HG03066 (cell line): Measurements from ENCODE around the gene MAGI3.
"Not testable (repeated sequence)": the region's sequence is repeated elsewhere in the genome, so short reads cannot be mapped to it uniquely, and the experiment has no call there.

Experiments
- ATAC-seq: cut with Tn5 transposase; IDR thresholded peaks from one replicate; pipeline ENCODE4 v1.9.1; 2021; ENCODE audit warnings: low read depth; ENCODE audit not compliant: unreplicated experiment

The MAGI3 gene

DNA sequence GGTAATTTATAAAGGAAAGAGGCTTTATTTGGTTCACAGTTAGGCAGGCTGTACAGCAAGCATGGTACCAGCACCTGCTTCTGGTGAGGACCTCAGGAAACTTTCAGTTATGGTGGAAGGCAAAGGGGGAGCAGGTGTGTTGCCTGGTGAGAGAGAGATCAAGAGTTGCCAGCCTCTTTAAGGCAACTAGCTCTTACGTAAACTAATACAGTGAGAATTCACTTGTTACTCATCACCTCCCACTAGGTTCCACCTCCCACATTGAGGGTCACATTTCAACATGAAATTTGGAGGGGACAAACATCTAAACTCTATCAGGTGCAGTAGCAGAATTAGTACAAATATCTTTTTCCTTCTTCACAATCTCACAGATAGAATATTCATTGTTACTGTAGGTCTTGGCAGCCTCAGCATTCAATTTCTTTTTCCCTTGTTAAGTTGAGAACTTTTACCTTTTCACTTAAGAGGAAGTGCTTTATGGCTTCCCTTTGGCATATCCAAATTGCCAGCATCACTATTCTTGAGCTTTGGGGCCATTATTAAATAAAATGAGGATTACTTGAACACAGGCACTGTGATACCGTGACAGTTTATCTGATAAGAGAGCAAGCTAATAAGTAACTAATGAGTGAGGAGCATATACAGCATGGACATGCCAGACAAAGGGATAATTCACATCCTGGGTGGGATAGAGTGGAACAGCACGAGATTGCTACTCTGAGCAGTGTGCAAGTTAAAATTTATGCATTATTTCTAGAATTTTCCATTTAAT is 48.4 kb downstream of the MAGI3 start:
- no peak for ATAC-seq

DNA sequence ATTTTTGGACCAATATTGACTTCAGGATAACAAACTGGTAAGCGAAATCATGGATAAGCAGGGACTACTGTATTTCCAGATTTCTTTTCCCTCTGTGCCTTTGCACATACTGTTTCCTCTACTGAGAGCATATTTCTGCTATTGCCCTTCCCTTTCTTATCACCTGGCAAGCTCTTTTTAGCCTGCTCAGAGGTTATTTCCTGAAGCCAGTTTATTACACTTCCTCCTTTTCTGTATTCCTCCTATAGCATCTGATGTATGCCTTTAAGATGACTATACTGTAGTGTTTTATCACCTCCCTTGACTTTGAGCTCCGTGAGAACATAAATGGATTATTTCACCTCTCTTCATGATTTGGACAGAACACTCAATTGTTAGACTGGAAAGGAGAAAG is 49.0 kb downstream of the MAGI3 start:
- no peak for ATAC-seq

DNA sequence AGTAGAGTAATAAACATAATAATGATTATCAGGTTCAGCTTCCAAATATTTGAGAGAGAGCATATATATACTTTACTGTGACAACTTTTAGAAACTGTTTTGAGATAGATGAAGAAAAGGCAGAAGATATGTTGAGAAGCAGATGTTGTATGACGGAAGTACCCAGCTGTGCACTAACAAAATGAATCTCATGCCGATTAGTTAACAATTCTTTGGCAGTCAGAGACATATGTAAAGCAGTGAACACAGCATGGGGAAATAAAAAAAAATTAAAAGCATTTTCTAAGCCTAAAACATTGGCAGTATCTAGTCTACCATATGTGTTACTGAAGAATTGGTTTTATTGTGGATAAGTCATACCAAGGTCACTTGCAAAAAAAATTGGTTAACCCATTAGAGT is 51.8 kb downstream of the MAGI3 start:
- no peak for ATAC-seq

GRCh38 chr1:113444857-113445256 is 54.5 kb downstream of the MAGI3 start:
- ATAC-seq: no peak

DNA sequence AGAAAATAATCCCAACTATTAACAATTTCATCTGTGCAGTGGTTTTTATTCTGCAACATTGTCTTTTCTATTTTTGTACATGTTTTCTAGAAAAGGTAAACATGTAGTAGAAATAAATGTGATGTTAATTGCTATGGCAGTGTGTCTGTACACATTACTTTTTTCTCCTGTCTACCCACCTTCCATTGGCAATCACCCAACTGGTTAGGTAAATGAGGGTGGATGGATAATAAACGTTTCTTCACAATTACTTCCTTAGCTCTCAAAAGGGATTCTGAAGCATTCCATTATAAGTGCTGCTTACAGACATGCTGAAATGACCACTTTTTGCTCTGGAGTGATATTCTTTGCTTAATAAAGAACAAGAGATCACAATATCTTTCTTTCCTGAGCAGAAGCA is 61.4 kb downstream of the MAGI3 start:
- ATAC-seq: no peak

- no peak for ATAC-seq
Observed at GRCh38 chr1:113452921-113453770, 62.8 kb downstream of the MAGI3 start.

DNA sequence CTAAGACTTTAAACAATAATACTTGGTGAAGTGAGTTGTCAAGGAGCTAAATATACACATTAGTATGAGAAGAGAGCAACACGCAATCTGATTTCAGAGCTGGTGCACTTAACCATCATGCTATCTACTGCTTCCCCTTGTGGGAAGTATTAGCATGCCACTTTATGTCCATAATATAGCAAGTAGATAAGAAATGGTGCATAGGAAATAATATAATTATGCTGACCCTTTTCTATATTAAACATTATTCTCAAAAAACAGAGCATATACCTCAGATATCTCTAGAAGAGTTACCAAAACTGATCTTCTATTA is 63.4 kb downstream of the MAGI3 start:
- no peak for ATAC-seq

GRCh38 chr1:113455374-113455773 is 65.1 kb downstream of the MAGI3 start:
- no peak for ATAC-seq

DNA sequence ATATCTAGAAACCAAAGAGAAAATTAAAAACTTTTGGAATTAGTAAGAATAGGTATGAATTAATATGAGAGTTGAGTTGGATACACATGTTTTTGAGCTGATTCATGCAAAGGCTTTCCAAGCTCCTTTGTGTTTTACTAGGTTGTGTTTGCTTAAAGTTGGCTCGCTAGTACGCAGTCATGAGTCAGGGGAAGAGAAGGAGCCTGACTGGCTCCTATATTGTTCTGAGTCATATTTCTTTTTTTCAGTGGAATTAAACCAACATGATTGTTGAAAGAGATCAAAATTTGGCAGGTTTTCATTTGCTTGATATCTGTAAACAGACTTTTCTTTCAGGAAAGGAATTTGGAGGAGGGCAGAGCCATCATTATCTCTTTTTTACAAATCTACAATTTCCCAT is 66.7 kb downstream of the MAGI3 start:
- no peak for ATAC-seq

DNA sequence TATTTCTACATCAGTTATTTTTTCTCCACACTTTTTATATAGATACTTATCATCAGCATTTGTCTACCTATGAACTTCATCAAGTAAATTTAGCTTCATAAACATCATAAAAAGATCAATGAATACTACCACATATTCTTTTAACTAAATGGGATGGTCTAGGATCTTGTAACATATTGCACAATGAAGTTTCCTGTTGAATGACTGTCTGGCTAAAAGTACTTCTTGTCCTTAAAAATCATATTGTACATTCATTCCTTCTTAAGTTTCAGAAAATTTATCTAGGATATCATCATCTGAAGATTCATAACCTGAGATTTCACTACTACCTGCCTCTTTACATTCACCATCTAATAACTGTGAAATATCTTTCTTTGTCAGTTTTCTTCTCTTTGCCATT is 69.0 kb downstream of the MAGI3 start:
- ATAC-seq: no peak

- ATAC-seq: no peak
Observed at GRCh38 chr1:113467991-113468390, 77.7 kb downstream of the MAGI3 start.

GRCh38 chr1:113478427-113479195 is 88.3 kb downstream of the MAGI3 start:
- ATAC-seq: not testable (repeated sequence)

GRCh38 chr1:113479713-113480676 is 89.7 kb downstream of the MAGI3 start:
- no peak for ATAC-seq

DNA sequence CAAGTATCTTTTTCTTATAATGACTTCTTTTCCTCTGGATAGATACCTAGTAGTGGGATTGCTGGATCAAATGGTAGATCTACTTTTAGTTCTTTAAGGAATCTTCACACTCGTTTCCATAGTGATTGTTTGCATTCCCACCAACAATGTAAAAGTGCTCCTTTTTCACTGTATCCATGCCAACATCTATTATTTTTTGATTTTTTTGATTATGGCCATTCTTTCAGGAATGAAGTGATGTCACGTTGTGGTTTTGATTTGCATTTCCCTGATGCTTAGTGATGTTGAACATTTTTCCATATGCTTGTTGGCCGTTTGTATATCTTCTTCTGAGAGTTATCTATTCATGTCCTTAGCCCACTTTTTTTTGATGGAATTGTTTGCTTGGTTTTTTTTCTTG is 94.8 kb downstream of the MAGI3 start:
- not testable (repeated sequence) for ATAC-seq

- ATAC-seq: no peak
Observed at GRCh38 chr1:113488576-113489177, 98.4 kb downstream of the MAGI3 start.

GRCh38 chr1:113490384-113490783 is 100.1 kb downstream of the MAGI3 start:
- ATAC-seq: no peak

DNA sequence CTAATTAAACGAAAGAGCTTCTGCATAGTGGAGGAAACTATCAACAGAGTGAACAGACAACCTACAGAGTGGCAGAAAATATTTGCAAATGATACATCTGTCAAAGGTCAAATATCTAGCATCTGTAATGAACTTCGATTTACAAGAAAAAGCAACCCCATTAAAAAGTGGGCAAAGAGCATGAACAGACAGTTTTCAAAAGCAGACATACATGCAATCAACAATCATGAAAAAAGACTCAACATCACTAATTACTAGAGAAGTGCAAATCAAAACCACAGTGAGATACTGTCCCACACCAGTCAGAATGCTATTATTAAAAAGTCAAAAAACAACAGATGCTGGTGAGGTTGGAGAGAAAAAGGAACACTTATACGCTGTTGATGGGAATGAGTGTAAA is 103.2 kb downstream of the MAGI3 start:
- ATAC-seq: no peak

DNA sequence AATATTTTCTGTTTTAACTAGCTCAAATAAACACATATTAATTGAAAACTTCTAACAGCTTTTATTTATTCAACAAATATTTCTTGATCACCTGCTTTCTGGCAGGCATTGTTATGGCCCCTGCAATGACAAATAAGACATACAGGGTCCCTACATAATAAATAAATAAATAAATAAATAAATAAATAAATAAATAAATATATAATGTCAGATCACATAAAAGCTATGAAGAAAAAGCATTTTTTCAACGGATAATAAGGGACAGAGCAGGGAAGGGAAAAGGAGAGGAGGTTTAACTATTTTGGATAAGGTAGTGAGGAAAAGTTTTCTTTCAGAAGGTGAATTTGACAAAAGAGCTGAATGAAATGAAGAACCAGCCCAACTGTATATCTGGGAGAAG is 115.0 kb downstream of the MAGI3 start:
- ATAC-seq: no peak

DNA sequence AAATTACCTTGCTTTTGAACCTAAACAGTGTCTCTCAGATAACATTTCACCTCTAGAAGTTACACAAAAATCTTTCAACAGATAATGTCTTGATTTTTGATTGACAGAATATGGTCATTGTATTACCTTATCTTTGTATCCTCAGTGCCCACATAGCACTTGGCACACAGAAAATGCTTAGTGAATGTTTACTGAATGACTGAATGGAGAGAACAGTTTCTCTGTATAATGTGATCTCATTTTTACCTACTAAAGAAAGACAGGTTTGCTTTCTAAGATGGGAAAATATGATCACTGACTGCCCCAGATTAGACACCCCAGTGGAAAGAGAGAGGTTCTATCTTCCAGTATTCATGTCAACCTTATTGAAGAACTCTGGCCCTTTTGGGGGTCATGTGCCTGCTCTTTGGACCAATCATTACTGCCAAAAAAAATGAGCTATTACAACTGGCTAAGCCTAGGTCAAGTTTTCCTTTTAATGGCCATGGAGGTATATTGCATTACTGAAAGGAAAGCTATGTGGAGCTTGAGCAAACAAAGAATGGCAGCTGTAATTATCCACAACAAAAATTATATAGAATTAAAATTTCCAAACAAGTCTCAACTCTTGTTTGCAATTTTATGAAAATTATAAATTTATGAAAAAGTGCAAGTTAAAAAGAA is 117.4 kb downstream of the MAGI3 start:
- ATAC-seq: no peak
